Right lobe of liver (tissue), 4 donors: ENCODE results near the gene ZNF524.

Experiments used
- CTCF ChIP-seq, 4 donors: fragments of 200-600 bp in 3 of 4; fragments of 450-650 bp in 1 of 4; IDR thresholded peaks; one replicate each; pipeline versions ENCODE4 v1.5.1 to v1.8.0; 2016 to 2022; ENCODE audit warnings: antibody characterized with exemption in 4 of 4, mild to moderate bottlenecking in 2 of 4
- POLR2A ChIP-seq: fragments of 450-650 bp; IDR thresholded peaks from one replicate; pipeline ENCODE4 v1.6.1; 2017; ENCODE audit warnings: antibody characterized with exemption, mild to moderate bottlenecking
- donor health status: DM: no; HTN: no; CAD: no.
- donor health status: DM: no; HTN: no; CAD: no.
- donor health status: DM: no; HTN: yes; CAD: no.

GRCh38 chr19:55552620-55553019, 47.5 kb upstream of the ZNF524 start:
- no peak for TF ChIP-seq CTCF (IDR thresholded peaks at IDR 0.05)
- no peak for TF ChIP-seq POLR2A
